ENCODE results near the gene MSL2.

The MSL2 gene

DNA sequence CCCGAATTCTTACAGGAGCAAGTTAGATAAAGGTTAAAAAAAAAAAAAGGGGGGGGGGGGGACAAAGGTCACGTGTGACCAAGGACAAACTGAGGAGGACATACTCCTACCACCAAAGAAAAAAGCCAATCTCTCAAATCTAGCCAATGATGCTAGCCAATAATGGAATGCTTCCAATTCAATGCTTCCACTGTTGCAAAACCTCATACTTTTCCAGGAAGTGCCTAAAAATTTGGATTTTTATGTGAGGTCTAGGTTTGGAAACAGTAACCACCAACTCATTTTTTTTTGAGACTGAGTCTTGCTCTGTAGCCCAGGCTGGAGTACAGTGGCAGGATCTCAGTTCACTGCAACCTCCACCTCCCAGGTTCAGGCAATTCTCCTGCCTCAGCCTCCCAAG is 11.4 kb downstream of the MSL2 start:
- no peak overlapping the region for H3K4me3 ChIP-seq (IDR thresholded peaks at IDR 0.05; ENCODE audit: insufficient read depth, low read depth, low read length)
- H3K79me2 ChIP-seq (ENCODE audit: insufficient read depth, low read depth) = peaks cover 99% of the 10 kb centered on the region
- no peaks in the 10 kb centered on the region for H3K27me3 ChIP-seq (ENCODE audit: insufficient read depth, low read depth)
- no peaks in the 10 kb centered on the region for H3K36me3 ChIP-seq (ENCODE audit: insufficient read depth)
- H3K4me2 ChIP-seq = no peak overlapping the region; the same call in 1 of the 2 replicates
- TF ChIP-seq, protein P1, sequence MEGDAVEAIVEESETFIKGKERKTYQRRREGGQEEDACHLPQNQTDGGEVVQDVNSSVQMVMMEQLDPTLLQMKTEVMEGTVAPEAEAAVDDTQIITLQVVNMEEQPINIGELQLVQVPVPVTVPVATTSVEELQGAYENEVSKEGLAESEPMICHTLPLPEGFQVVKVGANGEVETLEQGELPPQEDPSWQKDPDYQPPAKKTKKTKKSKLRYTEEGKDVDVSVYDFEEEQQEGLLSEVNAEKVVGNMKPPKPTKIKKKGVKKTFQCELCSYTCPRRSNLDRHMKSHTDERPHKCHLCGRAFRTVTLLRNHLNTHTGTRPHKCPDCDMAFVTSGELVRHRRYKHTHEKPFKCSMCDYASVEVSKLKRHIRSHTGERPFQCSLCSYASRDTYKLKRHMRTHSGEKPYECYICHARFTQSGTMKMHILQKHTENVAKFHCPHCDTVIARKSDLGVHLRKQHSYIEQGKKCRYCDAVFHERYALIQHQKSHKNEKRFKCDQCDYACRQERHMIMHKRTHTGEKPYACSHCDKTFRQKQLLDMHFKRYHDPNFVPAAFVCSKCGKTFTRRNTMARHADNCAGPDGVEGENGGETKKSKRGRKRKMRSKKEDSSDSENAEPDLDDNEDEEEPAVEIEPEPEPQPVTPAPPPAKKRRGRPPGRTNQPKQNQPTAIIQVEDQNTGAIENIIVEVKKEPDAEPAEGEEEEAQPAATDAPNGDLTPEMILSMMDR (conservative IDR thresholded peaks at IDR 0.05; ENCODE audit: low read depth, low read length) = no peak
- no peak overlapping the region for H2AFZ ChIP-seq (ENCODE audit: low read depth)
- H4K20me1 ChIP-seq (ENCODE audit: insufficient read depth) = peaks cover 87% of the 10 kb centered on the region
- H3K4me1 ChIP-seq (ENCODE audit: low read depth, poor library complexity, severe bottlenecking) = peaks cover 73% of the 10 kb centered on the region
- no peak overlapping the region for H3K9ac ChIP-seq
- H3K27ac ChIP-seq = no peak overlapping the region

DNA sequence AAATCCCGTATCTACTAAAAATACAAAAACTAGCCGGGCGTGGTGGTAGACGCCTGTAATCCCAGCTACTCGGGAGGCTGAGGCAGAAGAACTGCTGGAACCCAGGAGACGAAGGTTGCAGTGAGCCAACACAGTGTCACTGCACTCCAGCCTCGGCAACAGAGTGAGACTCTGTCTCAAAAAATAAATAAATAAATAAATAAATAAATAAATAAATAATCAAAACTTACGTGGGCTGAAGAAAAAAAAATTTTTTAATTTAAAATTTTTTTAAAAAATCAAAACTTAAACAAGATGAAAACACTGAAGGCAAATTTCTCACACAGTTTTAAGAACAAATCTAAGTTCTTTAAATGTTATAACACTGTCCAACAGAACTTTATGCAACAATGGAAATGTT is 14.4 kb downstream of the MSL2 start:
- Histone ChIP-seq H3K9ac (no peak overlapping the region), H3K4me1 (ENCODE audit: low read depth, poor library complexity, severe bottlenecking) (peaks cover 49% of the 10 kb centered on the region), H3K27me3 (ENCODE audit: insufficient read depth, low read depth) (no peaks in the 10 kb centered on the region), H3K4me2 (no peak overlapping the region), H2AFZ (ENCODE audit: low read depth) (no peak overlapping the region), H3K36me3 (ENCODE audit: insufficient read depth) (no peaks in the 10 kb centered on the region), H3K79me2 (ENCODE audit: insufficient read depth, low read depth) (peaks cover 99% of the 10 kb centered on the region), H3K27ac (no peak overlapping the region), H4K20me1 (ENCODE audit: insufficient read depth) (peaks cover 88% of the 10 kb centered on the region), H3K4me3 (IDR thresholded peaks at IDR 0.05; ENCODE audit: insufficient read depth, low read depth, low read length) (no peak overlapping the region)
- TF ChIP-seq, protein P1 (conservative IDR thresholded peaks at IDR 0.05; ENCODE audit: low read depth, low read length) = no peak

DNA sequence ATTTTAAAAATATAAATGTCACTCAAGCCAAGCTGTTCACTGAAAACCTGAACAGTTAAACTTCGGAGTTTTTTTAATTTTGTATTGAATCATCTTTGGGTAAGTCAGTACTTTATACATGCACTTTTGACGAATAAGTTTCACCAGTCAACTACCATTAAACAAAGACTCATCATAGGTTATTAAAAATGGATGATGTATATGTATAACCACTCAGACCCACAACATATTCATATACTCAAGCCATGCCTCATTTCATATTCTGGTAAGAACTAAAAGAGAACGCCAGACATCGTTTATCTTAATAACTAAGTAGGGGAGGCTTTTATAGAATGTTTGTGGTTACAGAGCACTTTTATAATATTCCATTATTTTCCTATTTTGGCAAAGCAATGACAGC is 18.3 kb downstream of the MSL2 start:
- no peak overlapping the region for H3K27ac ChIP-seq
- H3K4me2 ChIP-seq = no peak overlapping the region
- H3K36me3 ChIP-seq (ENCODE audit: insufficient read depth) = no peaks in the 10 kb centered on the region
- H3K9ac ChIP-seq = no peak overlapping the region
- H4K20me1 ChIP-seq (ENCODE audit: insufficient read depth) = peaks cover 94% of the 10 kb centered on the region
- H3K27me3 ChIP-seq (ENCODE audit: insufficient read depth, low read depth) = no peaks in the 10 kb centered on the region
- H2AFZ ChIP-seq (ENCODE audit: low read depth) = no peak overlapping the region
- no peak overlapping the region for H3K4me3 ChIP-seq (IDR thresholded peaks at IDR 0.05; ENCODE audit: insufficient read depth, low read depth, low read length)
- H3K79me2 ChIP-seq (ENCODE audit: insufficient read depth, low read depth) = peaks cover 99% of the 10 kb centered on the region
- TF ChIP-seq, protein P1 (conservative IDR thresholded peaks at IDR 0.05; ENCODE audit: low read depth, low read length) = no peak
- peaks cover 24% of the 10 kb centered on the region for H3K4me1 ChIP-seq (ENCODE audit: low read depth, poor library complexity, severe bottlenecking)

DNA sequence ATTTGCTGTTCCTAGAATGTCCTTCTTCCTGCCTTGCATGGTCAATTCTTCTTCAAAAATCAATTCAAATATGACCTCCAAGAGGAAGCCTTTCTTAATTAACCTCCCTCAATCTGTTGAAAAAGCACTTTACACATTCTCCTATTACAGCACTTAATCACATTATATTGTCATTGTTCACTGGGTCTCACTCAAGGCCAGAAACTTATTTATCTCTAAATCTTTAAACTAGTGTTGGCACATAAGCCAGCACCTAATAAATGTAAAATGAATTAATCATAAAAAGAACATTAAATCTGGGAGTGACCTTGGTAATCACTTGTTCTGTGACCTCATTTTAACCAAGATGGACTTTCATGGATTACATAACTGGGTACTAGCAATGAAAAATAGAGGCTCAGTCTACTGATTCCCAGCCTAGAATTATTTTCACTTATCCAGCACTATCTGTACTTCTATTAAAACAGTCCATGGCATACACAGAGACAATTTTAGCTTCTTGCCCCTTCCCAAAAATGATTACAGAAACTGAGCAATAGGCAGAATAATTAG is 22.1 kb downstream of the MSL2 start:
- Histone ChIP-seq H3K9ac (no peak overlapping the region), H3K4me1 (ENCODE audit: low read depth, poor library complexity, severe bottlenecking) (peaks cover 16% of the 10 kb centered on the region), H3K27ac (no peak overlapping the region), H3K27me3 (ENCODE audit: insufficient read depth, low read depth) (no peaks in the 10 kb centered on the region), H3K4me3 (IDR thresholded peaks at IDR 0.05; ENCODE audit: insufficient read depth, low read depth, low read length) (no peak overlapping the region), H3K36me3 (ENCODE audit: insufficient read depth) (no peaks in the 10 kb centered on the region), H2AFZ (ENCODE audit: low read depth) (no peak overlapping the region), H3K4me2 (no peak overlapping the region), H3K79me2 (ENCODE audit: insufficient read depth, low read depth) (peaks cover 99% of the 10 kb centered on the region), H4K20me1 (ENCODE audit: insufficient read depth) (peaks cover 96% of the 10 kb centered on the region)
- TF ChIP-seq, protein P1 (conservative IDR thresholded peaks at IDR 0.05; ENCODE audit: low read depth, low read length) = no peak
